Measurements from ENCODE around the gene RANBP9.

Gene RANBP9

DNA sequence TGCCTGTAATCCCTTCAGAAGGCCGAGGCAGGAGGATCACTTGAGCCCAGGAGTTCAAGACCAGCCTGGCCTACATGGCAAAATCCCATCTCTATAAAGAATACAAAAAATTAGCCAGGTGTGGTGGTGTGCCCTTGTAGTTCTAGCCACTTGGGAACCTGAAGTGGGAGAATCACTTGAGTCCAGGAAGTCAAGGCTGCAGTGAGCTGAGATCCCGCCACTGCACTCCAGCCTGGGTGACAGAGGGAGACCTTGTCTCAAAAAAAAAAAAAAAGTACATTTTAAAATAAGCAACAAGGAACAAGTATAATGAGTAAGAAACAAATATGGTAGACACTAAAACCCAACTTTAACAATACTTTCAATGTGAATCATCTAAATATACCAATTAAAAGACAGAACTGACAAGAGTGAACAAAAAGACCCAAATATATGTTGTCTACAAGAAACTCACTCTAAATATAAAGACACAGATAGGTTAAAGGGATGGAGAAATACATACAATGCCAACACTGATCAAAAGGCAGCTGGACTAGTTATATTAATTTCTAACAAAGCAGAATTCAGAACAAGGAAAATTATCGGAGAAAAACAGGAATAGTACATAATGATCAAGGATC, 37.7 kb downstream of the RANBP9 start:
- no peak for ATAC-seq
- TF ChIP-seq SNAI2 (CRISPR knock-in tag; IDR thresholded peaks at IDR 0.05) (no peak), ZNF565 (CRISPR knock-in tag; conservative IDR thresholded peaks at IDR 0.05; ENCODE audit: low read depth) (no peak), TOX (CRISPR knock-in tag; IDR thresholded peaks at IDR 0.05; ENCODE audit: borderline replicate concordance) (no peak), ZFP3 (CRISPR knock-in tag; IDR thresholded peaks at IDR 0.05) (no peak), TCF4 (CRISPR knock-in tag; IDR thresholded peaks at IDR 0.05; ENCODE audit: borderline replicate concordance) (no peak), ZNF8 (CRISPR knock-in tag; IDR thresholded peaks at IDR 0.05) (no peak), CSDC2 (CRISPR knock-in tag; IDR thresholded peaks at IDR 0.05) (no peak), ZNF70 (CRISPR knock-in tag; IDR thresholded peaks at IDR 0.05) (no peak), ISL1 (CRISPR knock-in tag; IDR thresholded peaks at IDR 0.05) (no peak), RARB (CRISPR knock-in tag; IDR thresholded peaks at IDR 0.05) (no peak), ESRRG (CRISPR knock-in tag; IDR thresholded peaks at IDR 0.05) (no peak), ZC3H10 (CRISPR knock-in tag; IDR thresholded peaks at IDR 0.05) (no peak), ZFP30 (CRISPR knock-in tag; IDR thresholded peaks at IDR 0.05) (no peak), GLIS3 (CRISPR knock-in tag; IDR thresholded peaks at IDR 0.05) (no peak), ARNTL (CRISPR knock-in tag; IDR thresholded peaks at IDR 0.05; ENCODE audit: borderline replicate concordance, low read depth) (no peak), OSR1 (CRISPR knock-in tag; IDR thresholded peaks at IDR 0.05) (no peak), PPARA (CRISPR knock-in tag; IDR thresholded peaks at IDR 0.05; ENCODE audit: borderline replicate concordance) (no peak)
- TF ChIP-seq, protein P1, sequence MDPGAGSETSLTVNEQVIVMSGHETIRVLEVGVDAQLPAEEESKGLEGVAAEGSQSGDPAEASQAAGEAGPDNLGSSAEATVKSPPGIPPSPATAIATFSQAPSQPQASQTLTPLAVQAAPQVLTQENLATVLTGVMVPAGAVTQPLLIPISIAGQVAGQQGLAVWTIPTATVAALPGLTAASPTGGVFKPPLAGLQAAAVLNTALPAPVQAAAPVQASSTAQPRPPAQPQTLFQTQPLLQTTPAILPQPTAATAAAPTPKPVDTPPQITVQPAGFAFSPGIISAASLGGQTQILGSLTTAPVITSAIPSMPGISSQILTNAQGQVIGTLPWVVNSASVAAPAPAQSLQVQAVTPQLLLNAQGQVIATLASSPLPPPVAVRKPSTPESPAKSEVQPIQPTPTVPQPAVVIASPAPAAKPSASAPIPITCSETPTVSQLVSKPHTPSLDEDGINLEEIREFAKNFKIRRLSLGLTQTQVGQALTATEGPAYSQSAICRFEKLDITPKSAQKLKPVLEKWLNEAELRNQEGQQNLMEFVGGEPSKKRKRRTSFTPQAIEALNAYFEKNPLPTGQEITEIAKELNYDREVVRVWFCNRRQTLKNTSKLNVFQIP (CRISPR knock-in tag; IDR thresholded peaks at IDR 0.05; ENCODE audit: borderline replicate concordance, low read depth) = no peak
- TF ChIP-seq, protein P2, sequence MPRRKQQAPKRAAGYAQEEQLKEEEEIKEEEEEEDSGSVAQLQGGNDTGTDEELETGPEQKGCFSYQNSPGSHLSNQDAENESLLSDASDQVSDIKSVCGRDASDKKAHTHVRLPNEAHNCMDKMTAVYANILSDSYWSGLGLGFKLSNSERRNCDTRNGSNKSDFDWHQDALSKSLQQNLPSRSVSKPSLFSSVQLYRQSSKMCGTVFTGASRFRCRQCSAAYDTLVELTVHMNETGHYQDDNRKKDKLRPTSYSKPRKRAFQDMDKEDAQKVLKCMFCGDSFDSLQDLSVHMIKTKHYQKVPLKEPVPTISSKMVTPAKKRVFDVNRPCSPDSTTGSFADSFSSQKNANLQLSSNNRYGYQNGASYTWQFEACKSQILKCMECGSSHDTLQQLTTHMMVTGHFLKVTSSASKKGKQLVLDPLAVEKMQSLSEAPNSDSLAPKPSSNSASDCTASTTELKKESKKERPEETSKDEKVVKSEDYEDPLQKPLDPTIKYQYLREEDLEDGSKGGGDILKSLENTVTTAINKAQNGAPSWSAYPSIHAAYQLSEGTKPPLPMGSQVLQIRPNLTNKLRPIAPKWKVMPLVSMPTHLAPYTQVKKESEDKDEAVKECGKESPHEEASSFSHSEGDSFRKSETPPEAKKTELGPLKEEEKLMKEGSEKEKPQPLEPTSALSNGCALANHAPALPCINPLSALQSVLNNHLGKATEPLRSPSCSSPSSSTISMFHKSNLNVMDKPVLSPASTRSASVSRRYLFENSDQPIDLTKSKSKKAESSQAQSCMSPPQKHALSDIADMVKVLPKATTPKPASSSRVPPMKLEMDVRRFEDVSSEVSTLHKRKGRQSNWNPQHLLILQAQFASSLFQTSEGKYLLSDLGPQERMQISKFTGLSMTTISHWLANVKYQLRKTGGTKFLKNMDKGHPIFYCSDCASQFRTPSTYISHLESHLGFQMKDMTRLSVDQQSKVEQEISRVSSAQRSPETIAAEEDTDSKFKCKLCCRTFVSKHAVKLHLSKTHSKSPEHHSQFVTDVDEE (CRISPR knock-in tag; IDR thresholded peaks at IDR 0.05) = no peak
- TF ChIP-seq, protein P3, sequence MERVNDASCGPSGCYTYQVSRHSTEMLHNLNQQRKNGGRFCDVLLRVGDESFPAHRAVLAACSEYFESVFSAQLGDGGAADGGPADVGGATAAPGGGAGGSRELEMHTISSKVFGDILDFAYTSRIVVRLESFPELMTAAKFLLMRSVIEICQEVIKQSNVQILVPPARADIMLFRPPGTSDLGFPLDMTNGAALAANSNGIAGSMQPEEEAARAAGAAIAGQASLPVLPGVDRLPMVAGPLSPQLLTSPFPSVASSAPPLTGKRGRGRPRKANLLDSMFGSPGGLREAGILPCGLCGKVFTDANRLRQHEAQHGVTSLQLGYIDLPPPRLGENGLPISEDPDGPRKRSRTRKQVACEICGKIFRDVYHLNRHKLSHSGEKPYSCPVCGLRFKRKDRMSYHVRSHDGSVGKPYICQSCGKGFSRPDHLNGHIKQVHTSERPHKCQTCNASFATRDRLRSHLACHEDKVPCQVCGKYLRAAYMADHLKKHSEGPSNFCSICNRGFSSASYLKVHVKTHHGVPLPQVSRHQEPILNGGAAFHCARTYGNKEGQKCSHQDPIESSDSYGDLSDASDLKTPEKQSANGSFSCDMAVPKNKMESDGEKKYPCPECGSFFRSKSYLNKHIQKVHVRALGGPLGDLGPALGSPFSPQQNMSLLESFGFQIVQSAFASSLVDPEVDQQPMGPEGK (CRISPR knock-in tag; IDR thresholded peaks at IDR 0.05; ENCODE audit: borderline replicate concordance) = no peak

DNA sequence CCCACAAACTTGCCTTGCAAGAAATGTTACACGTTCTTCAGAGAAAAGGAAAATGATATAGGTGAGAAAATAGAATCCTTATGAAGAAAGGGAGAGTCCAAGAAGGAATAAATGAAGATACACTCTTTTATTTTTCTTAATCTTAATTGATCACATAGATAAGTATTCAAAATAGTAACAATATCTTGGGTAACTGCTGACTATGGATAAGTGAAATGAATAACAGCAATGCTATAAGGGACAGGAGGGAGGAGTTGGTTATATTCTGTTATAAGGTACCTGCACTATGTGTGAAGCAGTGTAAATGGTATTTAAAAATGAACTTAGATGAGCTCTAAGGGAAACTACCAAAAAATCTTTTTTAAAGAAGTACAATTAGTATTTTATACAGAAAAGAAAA, 38.3 kb downstream of the RANBP9 start:
- ATAC-seq = no peak

More for the DNA sequence above, 38.3 kb downstream of the RANBP9 start:
- TF ChIP-seq SNAI2 (CRISPR knock-in tag; IDR thresholded peaks at IDR 0.05) (no peak), ARNTL (CRISPR knock-in tag; IDR thresholded peaks at IDR 0.05; ENCODE audit: borderline replicate concordance, low read depth) (no peak), ZFP3 (CRISPR knock-in tag; IDR thresholded peaks at IDR 0.05) (no peak), ISL1 (CRISPR knock-in tag; IDR thresholded peaks at IDR 0.05) (no peak), ZNF8 (CRISPR knock-in tag; IDR thresholded peaks at IDR 0.05) (no peak), CSDC2 (CRISPR knock-in tag; IDR thresholded peaks at IDR 0.05) (no peak)
- TF ChIP-seq, protein P1 (CRISPR knock-in tag; IDR thresholded peaks at IDR 0.05; ENCODE audit: borderline replicate concordance, low read depth) = no peak
- TF ChIP-seq, protein P3 (CRISPR knock-in tag; IDR thresholded peaks at IDR 0.05; ENCODE audit: borderline replicate concordance) = no peak

All from SK-N-SH treated with all-trans-retinoic acid at 6 μM for 48 hours (cell line).